ENCODE results near the gene ATG16L2. TPM values are rescaled to one million over a fixed set of nuclear protein-coding genes. Genes with fewer than 3 reads are reported as not detected.
"Not testable (repeated sequence)": the region's sequence is repeated elsewhere in the genome, so short reads cannot be mapped to it uniquely, and the experiment has no call there.

The ATG16L2 gene
- total RNA-seq, 1 experiment from 2014 or later = 17.5 TPM

- no peaks in the 10 kb centered on the region for H3K9me2 ChIP-seq (ENCODE audit: insufficient read depth)
- H3K9me3 ChIP-seq (ENCODE audit: insufficient read depth, low read depth) = no peaks in the 10 kb centered on the region
- no peak overlapping the region for H3K4me3 ChIP-seq
- H4K20me1 ChIP-seq (ENCODE audit: insufficient read depth) = no peaks in the 10 kb centered on the region
- H3K79me2 ChIP-seq (ENCODE audit: low read depth) = no peaks in the 10 kb centered on the region
- ChIA-PET POLR2A (ENCODE audit: unreplicated experiment) (no interaction called here), CTCF (no interaction called here)
- peaks cover 27% of the 10 kb centered on the region for H3K4me1 ChIP-seq (replicated peaks; ENCODE audit: insufficient read depth)
- H3F3A ChIP-seq (ENCODE audit: insufficient read depth, low read depth) = peaks cover 31% of the 10 kb centered on the region
- no peak overlapping the region for H3K4me2 ChIP-seq
- DNase-seq = no peak
- H3K27me3 ChIP-seq (ENCODE audit: insufficient read depth, low read depth) = no peaks in the 10 kb centered on the region
- no peaks in the 10 kb centered on the region for H3K36me3 ChIP-seq (ENCODE audit: low read depth)
- BruUV-seq (replicated peaks) = no TSS peak
- H2AFZ ChIP-seq = no peak overlapping the region
- intact Hi-C loops (cut with micrococcal nuclease; ENCODE audit: unreplicated experiment) = no loop called here
- TF ChIP-seq CTCF (conservative IDR thresholded peaks at IDR 0.05) (no peak), EZH2 (IDR thresholded peaks at IDR 0.05; ENCODE audit: low read depth) (no peak)
- no peak overlapping the region for H3K27ac ChIP-seq
Measured at GRCh38 chr11:72805216-72805615, 9.0 kb upstream of the ATG16L2 start.

- CTCF ChIA-PET; DNase-seq; H3K36me3 ChIP-seq (ENCODE audit: low read depth); H4K20me1 ChIP-seq (ENCODE audit: insufficient read depth); H3K9me2 ChIP-seq (ENCODE audit: insufficient read depth); POLR2A ChIA-PET (ENCODE audit: unreplicated experiment); H3K9me3 ChIP-seq (ENCODE audit: insufficient read depth, low read depth); H3K27me3 ChIP-seq (ENCODE audit: insufficient read depth, low read depth); BruUV-seq (replicated peaks); H2AFZ ChIP-seq; H3K79me2 ChIP-seq (ENCODE audit: low read depth); H3K4me3 ChIP-seq; intact Hi-C loops (cut with micrococcal nuclease; ENCODE audit: unreplicated experiment): not testable (repeated sequence)
- Histone ChIP-seq H3K4me1 (replicated peaks; ENCODE audit: insufficient read depth) (peaks cover 27% of the 10 kb centered on the region), H3K4me2 (peak overlapping the region; percentile 28; the same call in 1 of the 2 replicates), H3F3A (ENCODE audit: insufficient read depth, low read depth) (peaks cover 31% of the 10 kb centered on the region), H3K27ac (peak overlapping the region; percentile 86)
Measured at GRCh38 chr11:72806378-72806777, 7.8 kb upstream of the ATG16L2 start.

- BruUV-seq (replicated peaks) = no TSS peak
- CTCF ChIA-PET = interaction anchor here (0.6 to 0.7 kb wide), 3 partner anchors 34 to 438 kb away, joined by 3 to 11 read pairs (median 6); no protein-coding TSS in a partner anchor
Measured at GRCh38 chr11:72807021-72807693, 7.1 kb upstream of the ATG16L2 start.

More at GRCh38 chr11:72807021-72807693, 7.1 kb upstream of the ATG16L2 start:
- intact Hi-C loops (cut with micrococcal nuclease; ENCODE audit: unreplicated experiment) = no loop called here
- peak in 1 of 2 experiments; percentile 90 for DNase-seq
- Histone ChIP-seq H3K27ac (peak overlapping the region; percentile 86), H3K9me3 (ENCODE audit: insufficient read depth, low read depth) (no peaks in the 10 kb centered on the region), H3F3A (ENCODE audit: insufficient read depth, low read depth) (peaks cover 35% of the 10 kb centered on the region), H3K79me2 (ENCODE audit: low read depth) (peaks cover 11% of the 10 kb centered on the region), H3K4me1 (replicated peaks; ENCODE audit: insufficient read depth) (peaks cover 34% of the 10 kb centered on the region), H3K27me3 (ENCODE audit: insufficient read depth, low read depth) (no peaks in the 10 kb centered on the region), H4K20me1 (ENCODE audit: insufficient read depth) (no peaks in the 10 kb centered on the region), H3K9me2 (ENCODE audit: insufficient read depth) (no peaks in the 10 kb centered on the region), H3K36me3 (ENCODE audit: low read depth) (no peaks in the 10 kb centered on the region), H3K4me3 (no peak overlapping the region), H2AFZ (no peak overlapping the region), H3K4me2 (peak overlapping the region; percentile 28)
- no peak for TF ChIP-seq CTCF (conservative IDR thresholded peaks at IDR 0.05)
- no peak for TF ChIP-seq EZH2 (IDR thresholded peaks at IDR 0.05; ENCODE audit: low read depth)
- POLR2A ChIA-PET (ENCODE audit: unreplicated experiment) = interaction anchor here (0.7 to 0.8 kb wide), 2 partner anchors 25 to 1887 kb away, joined by 4 to 5 read pairs; no protein-coding TSS in a partner anchor
